Panc1 (cell line): ENCODE results near the gene MARCHF2. TPM values are rescaled to one million over a fixed set of nuclear protein-coding genes. Genes with fewer than 3 reads are reported as not detected.
A peak's percentile ranks its signal among the peaks of the same experiment; 100 is the strongest.
"Not testable (repeated sequence)": the region's sequence is repeated elsewhere in the genome, so short reads cannot be mapped to it uniquely, and the experiment has no call there.

Source experiments
- ATAC-seq: fragments of 200-7000 bp; cut with Tn5 transposase; 2 replicates; pipeline ENCODE4 v1.9.1; 2020; ENCODE audit warnings: mild to moderate bottlenecking, moderate library complexity
- BruUV-seq: library from RNA; stranded (reverse); fragments of 400-500 nt; replicated peaks from 2 replicates; lab custom pipeline; 2021; lab: Mats Ljungman, UMichigan
- CTCF ChIA-PET: fragments of 300-600 bp; sonication (Branson Sonifier 250); formaldehyde crosslinking; loops from one replicate; lab custom pipeline; 2022; ENCODE audit warnings: antibody characterized with exemption; lab: Charles Lee
- POLR2A ChIA-PET: fragments of 300-600 bp; sonication (Branson Sonifier 250); formaldehyde crosslinking; loops from one replicate; lab custom pipeline; 2022; ENCODE audit warnings: antibody characterized with exemption; lab: Charles Lee
- DNase-seq: peaks from one replicate; pipeline ENCODE4 v3.0.0-alpha.2; 2010; ENCODE audit warnings: low read depth, low spot score
- H3K27ac ChIP-seq: 2 replicates; pipeline ENCODE4 v1.5.1; 2011; ENCODE audit warnings: mild to moderate bottlenecking, low read length, inconsistent platforms
- H3K27me3 ChIP-seq: fragments of 200-500 bp; sonication (Bioruptor generic); 2 replicates; pipeline ENCODE4 v1.6.0; 2014; ENCODE audit warnings: low read length, inconsistent platforms; ENCODE audit not compliant: control insufficient read depth, insufficient read depth
- H3K36me3 ChIP-seq: fragments of 200-500 bp; sonication (Bioruptor generic); 2 replicates; pipeline ENCODE4 v1.5.1; 2014; ENCODE audit warnings: inconsistent platforms, mild to moderate bottlenecking, low read length, moderate library complexity; ENCODE audit not compliant: control insufficient read depth, insufficient read depth
- H3K4me1 ChIP-seq: 2 replicates; pipeline ENCODE4 v1.5.1; 2011; ENCODE audit warnings: inconsistent platforms, mild to moderate bottlenecking, low read length, moderate library complexity; ENCODE audit not compliant: control insufficient read depth, insufficient read depth
- H3K4me3 ChIP-seq, 2 experiments: 2 replicates each; pipeline ENCODE4 v1.5.1; 2011 to 2012; ENCODE audit warnings: low read depth in 2 of 2, low read length in 2 of 2, mild to moderate bottlenecking in 2 of 2, inconsistent platforms in 1 of 2, moderate library complexity in 1 of 2
- H3K9me3 ChIP-seq: fragments of 200-500 bp; sonication (Bioruptor generic); 2 replicates; pipeline ENCODE4 v1.5.1; 2014; ENCODE audit warnings: low read depth, mild to moderate bottlenecking, inconsistent platforms, low read length, moderate library complexity; ENCODE audit not compliant: control insufficient read depth, insufficient read depth
- POLR2AphosphoS5 ChIP-seq: IDR thresholded peaks from 2 replicates; pipeline ENCODE4 v1.6.1; 2012; ENCODE audit warnings: mild to moderate bottlenecking, low read depth, low read length, moderate library complexity
- SIN3A ChIP-seq: IDR thresholded peaks from 2 replicates; pipeline ENCODE4 v1.6.1; 2012; ENCODE audit warnings: low read depth, mild to moderate bottlenecking, low read length, moderate library complexity, borderline replicate concordance; ENCODE audit not compliant: insufficient read depth
- TCF7L2 ChIP-seq: IDR thresholded peaks from 2 replicates; pipeline ENCODE4 v1.6.1; 2011; ENCODE audit warnings: mild to moderate bottlenecking, low read depth, low read length, inconsistent platforms
- in situ Hi-C: cut with HindIII; loops from 2 replicates; pipeline ENCODE4 v1.10.0; 2016; ENCODE audit warnings: low sequenced_read_pairs, low pct_unique_long_range_greater_than_20kb
- intact Hi-C: fragments of 100-400 bp; cut with micrococcal nuclease; formaldehyde crosslinking; loops from one replicate; pipeline ENCODE4 v1.10.0; 2022; ENCODE audit not compliant: unreplicated experiment
- total RNA-seq: library from RNA; stranded (reverse); gene quantifications from one replicate; pipeline ENCODE4 v1.2.1, GENCODE V29; 2021; ENCODE audit not compliant: unreplicated experiment
- TF ChIP-seq, protein P1 (sequence below): fragments of 450-650 bp; IDR thresholded peaks from 2 replicates; pipeline ENCODE4 v1.5.1; 2017; ENCODE audit warnings: mild to moderate bottlenecking
- TF ChIP-seq, protein P2 (sequence below), 2 experiments: IDR thresholded peaks; 2 replicates each; pipeline ENCODE4 v1.6.1; 2011 to 2012; ENCODE audit warnings: low read depth in 2 of 2, control low read depth in 1 of 2, low read length in 1 of 2, mild to moderate bottlenecking in 1 of 2, moderate library complexity in 1 of 2; ENCODE audit not compliant: insufficient read depth in 1 of 2

The MARCHF2 gene
- total RNA-seq, 1 experiment from 2014 or later, result 32.6 TPM

DNA sequence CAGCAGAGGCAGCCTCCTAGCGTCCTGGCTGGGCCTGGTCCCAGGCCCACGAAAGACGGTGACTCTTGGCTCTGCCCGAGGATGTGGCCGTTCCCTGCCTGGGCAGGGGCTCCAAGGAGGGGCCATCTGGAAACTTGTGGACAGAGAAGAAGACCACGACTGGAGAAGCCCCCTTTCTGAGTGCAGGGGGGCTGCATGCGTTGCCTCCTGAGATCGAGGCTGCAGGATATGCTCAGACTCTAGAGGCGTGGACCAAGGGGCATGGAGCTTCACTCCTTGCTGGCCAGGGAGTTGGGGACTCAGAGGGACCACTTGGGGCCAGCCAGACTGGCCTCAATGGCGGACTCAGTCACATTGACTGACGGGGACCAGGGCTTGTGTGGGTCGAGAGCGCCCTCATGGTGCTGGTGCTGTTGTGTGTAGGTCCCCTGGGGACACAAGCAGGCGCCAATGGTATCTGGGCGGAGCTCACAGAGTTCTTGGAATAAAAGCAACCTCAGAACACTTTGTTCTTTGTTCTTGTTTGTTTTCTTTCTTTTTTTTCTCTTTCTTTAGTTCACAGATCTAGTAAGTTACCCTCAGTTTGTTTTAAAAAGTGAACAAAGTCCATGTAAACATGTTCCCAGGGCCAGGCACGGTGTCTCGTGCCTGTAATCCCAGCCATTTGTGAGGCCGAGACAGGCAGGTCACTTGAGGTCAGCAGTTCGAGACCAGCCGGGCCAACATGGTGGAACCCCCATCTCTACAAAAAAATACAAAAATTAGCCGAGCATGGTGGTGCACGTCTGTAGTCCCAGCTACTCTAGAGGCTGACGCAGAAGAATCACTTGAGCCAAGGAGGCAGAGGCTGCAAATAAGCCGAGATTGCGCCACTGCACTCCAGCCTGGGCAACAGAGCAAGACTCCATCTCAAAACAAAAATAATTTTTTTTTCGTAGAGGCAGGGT is 39.0 kb upstream of the MARCHF2 start:
- H3K9me3 ChIP-seq, result no peaks in the 10 kb centered on the region
- in situ Hi-C loops (no loop called here), intact Hi-C loops (no loop called here)
- H3K27me3 ChIP-seq, result no peaks in the 10 kb centered on the region
- H3K4me1 ChIP-seq, result no peaks in the 10 kb centered on the region
- TF ChIP-seq SIN3A (no peak), POLR2AphosphoS5 (no peak), TCF7L2 (no peak)
- TF ChIP-seq, protein P1, sequence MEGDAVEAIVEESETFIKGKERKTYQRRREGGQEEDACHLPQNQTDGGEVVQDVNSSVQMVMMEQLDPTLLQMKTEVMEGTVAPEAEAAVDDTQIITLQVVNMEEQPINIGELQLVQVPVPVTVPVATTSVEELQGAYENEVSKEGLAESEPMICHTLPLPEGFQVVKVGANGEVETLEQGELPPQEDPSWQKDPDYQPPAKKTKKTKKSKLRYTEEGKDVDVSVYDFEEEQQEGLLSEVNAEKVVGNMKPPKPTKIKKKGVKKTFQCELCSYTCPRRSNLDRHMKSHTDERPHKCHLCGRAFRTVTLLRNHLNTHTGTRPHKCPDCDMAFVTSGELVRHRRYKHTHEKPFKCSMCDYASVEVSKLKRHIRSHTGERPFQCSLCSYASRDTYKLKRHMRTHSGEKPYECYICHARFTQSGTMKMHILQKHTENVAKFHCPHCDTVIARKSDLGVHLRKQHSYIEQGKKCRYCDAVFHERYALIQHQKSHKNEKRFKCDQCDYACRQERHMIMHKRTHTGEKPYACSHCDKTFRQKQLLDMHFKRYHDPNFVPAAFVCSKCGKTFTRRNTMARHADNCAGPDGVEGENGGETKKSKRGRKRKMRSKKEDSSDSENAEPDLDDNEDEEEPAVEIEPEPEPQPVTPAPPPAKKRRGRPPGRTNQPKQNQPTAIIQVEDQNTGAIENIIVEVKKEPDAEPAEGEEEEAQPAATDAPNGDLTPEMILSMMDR, result no peak
- TF ChIP-seq, protein P2, sequence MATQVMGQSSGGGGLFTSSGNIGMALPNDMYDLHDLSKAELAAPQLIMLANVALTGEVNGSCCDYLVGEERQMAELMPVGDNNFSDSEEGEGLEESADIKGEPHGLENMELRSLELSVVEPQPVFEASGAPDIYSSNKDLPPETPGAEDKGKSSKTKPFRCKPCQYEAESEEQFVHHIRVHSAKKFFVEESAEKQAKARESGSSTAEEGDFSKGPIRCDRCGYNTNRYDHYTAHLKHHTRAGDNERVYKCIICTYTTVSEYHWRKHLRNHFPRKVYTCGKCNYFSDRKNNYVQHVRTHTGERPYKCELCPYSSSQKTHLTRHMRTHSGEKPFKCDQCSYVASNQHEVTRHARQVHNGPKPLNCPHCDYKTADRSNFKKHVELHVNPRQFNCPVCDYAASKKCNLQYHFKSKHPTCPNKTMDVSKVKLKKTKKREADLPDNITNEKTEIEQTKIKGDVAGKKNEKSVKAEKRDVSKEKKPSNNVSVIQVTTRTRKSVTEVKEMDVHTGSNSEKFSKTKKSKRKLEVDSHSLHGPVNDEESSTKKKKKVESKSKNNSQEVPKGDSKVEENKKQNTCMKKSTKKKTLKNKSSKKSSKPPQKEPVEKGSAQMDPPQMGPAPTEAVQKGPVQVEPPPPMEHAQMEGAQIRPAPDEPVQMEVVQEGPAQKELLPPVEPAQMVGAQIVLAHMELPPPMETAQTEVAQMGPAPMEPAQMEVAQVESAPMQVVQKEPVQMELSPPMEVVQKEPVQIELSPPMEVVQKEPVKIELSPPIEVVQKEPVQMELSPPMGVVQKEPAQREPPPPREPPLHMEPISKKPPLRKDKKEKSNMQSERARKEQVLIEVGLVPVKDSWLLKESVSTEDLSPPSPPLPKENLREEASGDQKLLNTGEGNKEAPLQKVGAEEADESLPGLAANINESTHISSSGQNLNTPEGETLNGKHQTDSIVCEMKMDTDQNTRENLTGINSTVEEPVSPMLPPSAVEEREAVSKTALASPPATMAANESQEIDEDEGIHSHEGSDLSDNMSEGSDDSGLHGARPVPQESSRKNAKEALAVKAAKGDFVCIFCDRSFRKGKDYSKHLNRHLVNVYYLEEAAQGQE (IDR thresholded peaks at IDR 0.05; ENCODE audit: insufficient read depth in 1 of 2, low read depth in 2 of 2, low read length in 1 of 2), result no peak
- DNase-seq (no peak), ATAC-seq (peak; percentile 40; the same call in 1 of the 2 replicates)
- no peak overlapping the region for H3K4me3 ChIP-seq
- no peaks in the 10 kb centered on the region; the same call in 1 of the 2 replicates for H3K36me3 ChIP-seq
- ChIA-PET CTCF (no interaction called here), POLR2A (no interaction called here)
- no peak overlapping the region for H3K27ac ChIP-seq
- no TSS peak for BruUV-seq

DNA sequence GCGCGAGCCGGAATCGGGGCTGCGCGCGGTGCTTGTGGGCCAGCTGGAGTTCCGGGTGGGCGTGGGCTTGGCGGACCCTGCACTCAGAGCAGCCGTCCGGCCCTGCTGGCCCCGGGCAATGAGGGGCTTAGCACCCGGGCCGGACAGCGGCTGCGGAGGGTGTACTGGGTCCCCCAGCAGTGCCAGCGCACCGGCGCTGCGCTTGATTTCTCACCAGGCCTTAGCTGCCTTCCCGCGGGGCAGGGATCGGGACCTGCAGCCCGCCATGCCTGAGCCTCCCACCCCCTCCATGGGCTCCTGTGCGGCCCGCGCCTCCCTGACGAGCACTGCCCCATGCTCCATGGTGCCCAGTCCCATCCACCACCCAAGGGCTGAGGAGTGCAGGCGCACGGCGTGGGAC is 37.3 kb upstream of the MARCHF2 start:
- in situ Hi-C loops, CTCF ChIA-PET, H3K4me1 ChIP-seq, intact Hi-C loops, H3K9me3 ChIP-seq, BruUV-seq, H3K27ac ChIP-seq, H3K36me3 ChIP-seq, ATAC-seq, DNase-seq, H3K4me3 ChIP-seq, POLR2A ChIA-PET, H3K27me3 ChIP-seq: not testable (repeated sequence)

DNA sequence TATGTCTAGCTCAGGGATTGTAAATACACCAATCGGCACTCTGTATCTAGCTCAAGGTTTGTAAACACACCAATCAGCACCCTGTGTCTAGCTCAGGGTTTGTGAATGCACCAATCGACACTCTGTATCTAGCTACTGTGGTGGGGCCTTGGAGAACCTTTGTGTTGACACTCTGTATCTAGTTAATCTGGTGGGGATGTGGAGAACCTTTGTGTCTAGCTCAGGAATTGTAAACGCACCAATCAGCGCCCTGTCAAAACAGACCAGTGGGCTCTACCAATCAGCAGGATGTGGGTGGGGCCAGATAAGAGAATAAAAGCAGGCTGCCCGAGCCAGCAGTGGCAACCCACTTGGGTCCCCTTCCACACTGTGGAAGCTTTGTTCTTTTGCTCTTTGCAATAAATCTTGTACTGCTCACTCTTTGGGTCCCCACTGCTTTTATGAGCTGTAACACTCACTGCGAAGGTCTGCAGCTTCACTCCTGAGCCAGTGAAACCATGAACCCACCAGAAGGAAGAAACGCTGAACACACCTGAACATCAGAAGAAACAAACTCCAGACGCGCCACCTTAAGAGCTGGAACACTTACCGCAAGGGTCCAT is 36.6 kb upstream of the MARCHF2 start:
- BruUV-seq, H3K36me3 ChIP-seq, intact Hi-C loops, ATAC-seq, DNase-seq, H3K27me3 ChIP-seq, POLR2A ChIA-PET, H3K4me1 ChIP-seq, H3K4me3 ChIP-seq, in situ Hi-C loops, H3K27ac ChIP-seq, H3K9me3 ChIP-seq: not testable (repeated sequence)
- CTCF ChIA-PET, result interaction anchor here (0.6 kb wide), 1 partner anchor 1929 kb away, joined by 4 read pairs; no protein-coding TSS in a partner anchor
